ENCODE results near the gene CRTAC1. TPM values are rescaled to one million over a fixed set of nuclear protein-coding genes. Genes with fewer than 3 reads are reported as not detected.

The CRTAC1 gene
- total RNA-seq, 1 experiment from 2014 or later, result 0.20 TPM

DNA sequence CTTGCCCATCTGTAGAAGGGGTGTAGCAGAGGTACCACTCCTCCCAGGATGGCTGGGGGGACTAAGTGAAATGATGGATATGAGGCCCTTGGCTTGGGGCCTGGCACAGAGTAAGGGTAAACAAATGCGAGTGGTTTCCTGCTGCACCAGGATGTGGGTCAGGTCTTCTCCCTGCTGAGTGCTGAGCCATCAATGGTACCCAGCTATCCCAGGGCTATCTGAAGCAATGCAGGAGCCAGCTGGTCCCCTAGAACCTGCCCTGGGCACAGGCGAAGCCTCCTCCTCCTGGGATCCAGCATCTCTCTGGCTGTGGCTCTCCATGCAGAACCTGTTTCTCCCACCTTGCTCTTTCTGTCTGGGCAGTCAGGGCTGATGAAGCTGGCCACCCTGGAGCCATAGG, 201.7 kb downstream of the CRTAC1 start (continued):
- TF ChIP-seq, protein P1, sequence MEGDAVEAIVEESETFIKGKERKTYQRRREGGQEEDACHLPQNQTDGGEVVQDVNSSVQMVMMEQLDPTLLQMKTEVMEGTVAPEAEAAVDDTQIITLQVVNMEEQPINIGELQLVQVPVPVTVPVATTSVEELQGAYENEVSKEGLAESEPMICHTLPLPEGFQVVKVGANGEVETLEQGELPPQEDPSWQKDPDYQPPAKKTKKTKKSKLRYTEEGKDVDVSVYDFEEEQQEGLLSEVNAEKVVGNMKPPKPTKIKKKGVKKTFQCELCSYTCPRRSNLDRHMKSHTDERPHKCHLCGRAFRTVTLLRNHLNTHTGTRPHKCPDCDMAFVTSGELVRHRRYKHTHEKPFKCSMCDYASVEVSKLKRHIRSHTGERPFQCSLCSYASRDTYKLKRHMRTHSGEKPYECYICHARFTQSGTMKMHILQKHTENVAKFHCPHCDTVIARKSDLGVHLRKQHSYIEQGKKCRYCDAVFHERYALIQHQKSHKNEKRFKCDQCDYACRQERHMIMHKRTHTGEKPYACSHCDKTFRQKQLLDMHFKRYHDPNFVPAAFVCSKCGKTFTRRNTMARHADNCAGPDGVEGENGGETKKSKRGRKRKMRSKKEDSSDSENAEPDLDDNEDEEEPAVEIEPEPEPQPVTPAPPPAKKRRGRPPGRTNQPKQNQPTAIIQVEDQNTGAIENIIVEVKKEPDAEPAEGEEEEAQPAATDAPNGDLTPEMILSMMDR (IDR thresholded peaks at IDR 0.05 in 2 of 3, conservative IDR thresholded peaks at IDR 0.05 in 1 of 3; ENCODE audit: borderline replicate concordance in 1 of 3, insufficient read depth in 1 of 3, low read depth in 2 of 3, low read length in 2 of 3), result no peak
- TF ChIP-seq EZH2phosphoT487 (IDR thresholded peaks at IDR 0.05; ENCODE audit: borderline replicate concordance) (no peak), RAD21 (IDR thresholded peaks at IDR 0.05; ENCODE audit: low read depth) (no peak)

GRCh38 chr10:97827702-97828291, 202.6 kb downstream of the CRTAC1 start:
- no peaks in the 10 kb centered on the region for H4K20me1 ChIP-seq (ENCODE audit: insufficient read depth)
- no peak overlapping the region for H3K4me3 ChIP-seq (replicated peaks in 1 of 2; ENCODE audit: low read depth in 1 of 2, low read length in 2 of 2)
- ChIA-PET POLR2A (interaction anchor here (0.9 kb wide), 1 partner anchor 10 kb away, joined by 5 read pairs; no protein-coding TSS in a partner anchor), CTCF (interaction anchor here (0.9 kb wide), 1 partner anchor 41 kb away, joined by 3 read pairs; no protein-coding TSS in a partner anchor), RAD21 (ENCODE audit: low non-redundant PET in 1 of 2, low total read pairs in 2 of 2, uncharacterized antibody in 2 of 2, unreplicated experiment in 2 of 2) (no interaction called here)
- intact Hi-C loops (cut with micrococcal nuclease), result no loop called here
- peaks cover 0 to 2% of the 10 kb centered on the region in 2 experiments; a peak in 2 of 4 replicates for H3K4me1 ChIP-seq (ENCODE audit: control insufficient read depth in 1 of 2, insufficient read depth in 2 of 2, low read length in 2 of 2)
- H3K9me2 ChIP-seq (ENCODE audit: insufficient read depth), result no peaks in the 10 kb centered on the region
- H2AFZ ChIP-seq (ENCODE audit: low read depth, low read length, poor library complexity, severe bottlenecking), result no peak overlapping the region
- no peak overlapping the region for H3K9ac ChIP-seq (ENCODE audit: low read length)
- H3K36me3 ChIP-seq (ENCODE audit: control insufficient read depth in 1 of 2, insufficient read depth in 2 of 2, low read length in 2 of 2), result no peaks in the 10 kb centered on the region
- no peaks in the 10 kb centered on the region for H3K27me3 ChIP-seq (ENCODE audit: insufficient read depth, low read length)
- H3K79me2 ChIP-seq (ENCODE audit: insufficient read depth, low read length), result no peaks in the 10 kb centered on the region
- no peak overlapping the region for H3K27ac ChIP-seq (ENCODE audit: low read depth, low read length)
- no TSS peak for BruUV-seq (replicated peaks)
- no peaks in the 10 kb centered on the region for H3K9me3 ChIP-seq (ENCODE audit: control insufficient read depth in 1 of 2, insufficient read depth in 1 of 2, low read depth in 1 of 2, low read length in 2 of 2)
- ATAC-seq (0 out of 2 replicates have a peak, but pooled peaks have one; percentile 28), DNase-seq (ENCODE audit: low read depth, low spot score) (no peak)
- H3K4me2 ChIP-seq (ENCODE audit: low read length), result no peak overlapping the region
- TF ChIP-seq, protein P2, sequence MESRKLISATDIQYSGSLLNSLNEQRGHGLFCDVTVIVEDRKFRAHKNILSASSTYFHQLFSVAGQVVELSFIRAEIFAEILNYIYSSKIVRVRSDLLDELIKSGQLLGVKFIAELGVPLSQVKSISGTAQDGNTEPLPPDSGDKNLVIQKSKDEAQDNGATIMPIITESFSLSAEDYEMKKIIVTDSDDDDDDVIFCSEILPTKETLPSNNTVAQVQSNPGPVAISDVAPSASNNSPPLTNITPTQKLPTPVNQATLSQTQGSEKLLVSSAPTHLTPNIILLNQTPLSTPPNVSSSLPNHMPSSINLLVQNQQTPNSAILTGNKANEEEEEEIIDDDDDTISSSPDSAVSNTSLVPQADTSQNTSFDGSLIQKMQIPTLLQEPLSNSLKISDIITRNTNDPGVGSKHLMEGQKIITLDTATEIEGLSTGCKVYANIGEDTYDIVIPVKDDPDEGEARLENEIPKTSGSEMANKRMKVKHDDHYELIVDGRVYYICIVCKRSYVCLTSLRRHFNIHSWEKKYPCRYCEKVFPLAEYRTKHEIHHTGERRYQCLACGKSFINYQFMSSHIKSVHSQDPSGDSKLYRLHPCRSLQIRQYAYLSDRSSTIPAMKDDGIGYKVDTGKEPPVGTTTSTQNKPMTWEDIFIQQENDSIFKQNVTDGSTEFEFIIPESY (IDR thresholded peaks at IDR 0.05; ENCODE audit: extremely low read depth, insufficient replicate concordance, low read length), result no peak
- no peak for TF ChIP-seq POLR2A (IDR thresholded peaks at IDR 0.05; ENCODE audit: borderline replicate concordance, extremely low read depth, insufficient read depth, insufficient read length)
- no peak for TF ChIP-seq CEBPB (IDR thresholded peaks at IDR 0.05; ENCODE audit: low read depth)
- TF ChIP-seq, protein P3, sequence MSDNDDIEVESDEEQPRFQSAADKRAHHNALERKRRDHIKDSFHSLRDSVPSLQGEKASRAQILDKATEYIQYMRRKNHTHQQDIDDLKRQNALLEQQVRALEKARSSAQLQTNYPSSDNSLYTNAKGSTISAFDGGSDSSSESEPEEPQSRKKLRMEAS (IDR thresholded peaks at IDR 0.05), result no peak
- TF ChIP-seq EGR1 (IDR thresholded peaks at IDR 0.05; ENCODE audit: low read depth), result no peak
- TF ChIP-seq ELF1 (IDR thresholded peaks at IDR 0.05; ENCODE audit: borderline replicate concordance, low read depth), result no peak
- TF ChIP-seq, protein P1 (IDR thresholded peaks at IDR 0.05 in 2 of 3, conservative IDR thresholded peaks at IDR 0.05 in 1 of 3; ENCODE audit: borderline replicate concordance in 1 of 3, insufficient read depth in 1 of 3, low read depth in 2 of 3, low read length in 2 of 3), result no peak
- no peak for TF ChIP-seq SRF (IDR thresholded peaks at IDR 0.05; ENCODE audit: low read depth)
- TF ChIP-seq RAD21 (IDR thresholded peaks at IDR 0.05; ENCODE audit: low read depth), result no peak
- TF ChIP-seq, protein P4, sequence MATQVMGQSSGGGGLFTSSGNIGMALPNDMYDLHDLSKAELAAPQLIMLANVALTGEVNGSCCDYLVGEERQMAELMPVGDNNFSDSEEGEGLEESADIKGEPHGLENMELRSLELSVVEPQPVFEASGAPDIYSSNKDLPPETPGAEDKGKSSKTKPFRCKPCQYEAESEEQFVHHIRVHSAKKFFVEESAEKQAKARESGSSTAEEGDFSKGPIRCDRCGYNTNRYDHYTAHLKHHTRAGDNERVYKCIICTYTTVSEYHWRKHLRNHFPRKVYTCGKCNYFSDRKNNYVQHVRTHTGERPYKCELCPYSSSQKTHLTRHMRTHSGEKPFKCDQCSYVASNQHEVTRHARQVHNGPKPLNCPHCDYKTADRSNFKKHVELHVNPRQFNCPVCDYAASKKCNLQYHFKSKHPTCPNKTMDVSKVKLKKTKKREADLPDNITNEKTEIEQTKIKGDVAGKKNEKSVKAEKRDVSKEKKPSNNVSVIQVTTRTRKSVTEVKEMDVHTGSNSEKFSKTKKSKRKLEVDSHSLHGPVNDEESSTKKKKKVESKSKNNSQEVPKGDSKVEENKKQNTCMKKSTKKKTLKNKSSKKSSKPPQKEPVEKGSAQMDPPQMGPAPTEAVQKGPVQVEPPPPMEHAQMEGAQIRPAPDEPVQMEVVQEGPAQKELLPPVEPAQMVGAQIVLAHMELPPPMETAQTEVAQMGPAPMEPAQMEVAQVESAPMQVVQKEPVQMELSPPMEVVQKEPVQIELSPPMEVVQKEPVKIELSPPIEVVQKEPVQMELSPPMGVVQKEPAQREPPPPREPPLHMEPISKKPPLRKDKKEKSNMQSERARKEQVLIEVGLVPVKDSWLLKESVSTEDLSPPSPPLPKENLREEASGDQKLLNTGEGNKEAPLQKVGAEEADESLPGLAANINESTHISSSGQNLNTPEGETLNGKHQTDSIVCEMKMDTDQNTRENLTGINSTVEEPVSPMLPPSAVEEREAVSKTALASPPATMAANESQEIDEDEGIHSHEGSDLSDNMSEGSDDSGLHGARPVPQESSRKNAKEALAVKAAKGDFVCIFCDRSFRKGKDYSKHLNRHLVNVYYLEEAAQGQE (IDR thresholded peaks at IDR 0.05; ENCODE audit: low read depth), result no peak
- no peak for TF ChIP-seq SP1 (IDR thresholded peaks at IDR 0.05; ENCODE audit: low read depth)
- TF ChIP-seq CBX3 (IDR thresholded peaks at IDR 0.05; ENCODE audit: low read depth), result no peak
- no peak for TF ChIP-seq JUND (IDR thresholded peaks at IDR 0.05)
- no peak for TF ChIP-seq EZH2phosphoT487 (IDR thresholded peaks at IDR 0.05; ENCODE audit: borderline replicate concordance)

Measured in HCT116 (cell line).